Measurements from ENCODE around the gene ASAP3.

ASAP3 gene

DNA sequence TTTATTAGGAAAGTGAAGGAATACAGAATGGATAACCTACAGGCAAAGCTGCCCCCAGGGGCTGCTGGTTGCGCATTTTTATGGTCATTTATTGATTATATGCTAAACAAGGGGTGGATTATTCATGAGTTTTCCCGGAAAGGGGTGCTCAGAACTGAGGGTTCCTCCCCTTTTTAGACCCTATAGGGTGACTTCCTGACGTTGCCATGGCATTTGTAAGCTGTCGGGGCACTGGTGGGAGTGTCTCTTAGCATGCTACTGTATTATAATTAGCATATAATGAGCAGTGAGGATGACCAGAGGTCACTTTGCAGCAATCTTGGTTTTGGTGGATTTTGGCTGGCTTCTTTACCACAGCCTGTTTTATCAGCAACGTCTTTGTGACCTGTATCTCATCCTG is 5.9 kb upstream of the ASAP3 start:
- Histone ChIP-seq H3K27ac (ENCODE audit: low read depth, low read length, severe bottlenecking) (no peak overlapping the region), H3K36me3 (ENCODE audit: control insufficient read depth, insufficient read depth, low read length) (no peaks in the 10 kb centered on the region), H3K4me3 (ENCODE audit: extremely low read depth, insufficient read depth, low read length, poor library complexity, severe bottlenecking) (no peak overlapping the region), H3K4me1 (ENCODE audit: control insufficient read depth, insufficient read depth, low read length, poor library complexity, severe bottlenecking) (peaks cover 2% of the 10 kb centered on the region), H3K9me3 (ENCODE audit: control insufficient read depth, low read length) (no peaks in the 10 kb centered on the region)
- WGBS, 2 experiments (ENCODE audit: insufficient coverage in 2 of 2): 54 to 68% methylated on average over 3 of the region's 5 CpGs

DNA sequence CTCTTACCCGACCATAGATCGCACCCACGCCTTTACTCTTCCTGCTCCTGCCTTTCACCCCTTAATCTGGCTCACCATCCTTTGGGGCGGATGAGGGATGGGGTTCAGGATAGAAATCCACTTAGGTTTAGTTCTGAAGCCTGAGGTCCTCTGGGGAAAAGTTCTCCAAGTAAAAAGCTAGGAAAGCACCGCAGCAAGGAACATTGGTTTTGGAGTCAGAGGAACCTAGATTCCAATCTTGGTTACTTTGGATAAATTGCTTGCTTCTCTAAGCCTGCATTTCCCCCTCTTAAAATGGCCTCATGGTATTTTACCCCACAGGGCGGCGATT is 988 bp upstream of the ASAP3 start:
- Histone ChIP-seq H3K4me1 (ENCODE audit: control insufficient read depth, insufficient read depth, low read length, poor library complexity, severe bottlenecking) (peaks cover 11% of the 10 kb centered on the region), H3K36me3 (ENCODE audit: control insufficient read depth, insufficient read depth, low read length) (no peaks in the 10 kb centered on the region), H3K27ac (ENCODE audit: low read depth, low read length, severe bottlenecking) (peak overlapping the region; percentile 75), H3K4me3 (ENCODE audit: extremely low read depth, insufficient read depth, low read length, poor library complexity, severe bottlenecking) (peak overlapping the region; percentile 81), H3K9me3 (ENCODE audit: control insufficient read depth, low read length) (no peaks in the 10 kb centered on the region)
- WGBS, 2 experiments (ENCODE audit: insufficient coverage in 2 of 2): 71 to 80% methylated on average over 3 to 4 of the region's 7 CpGs

DNA sequence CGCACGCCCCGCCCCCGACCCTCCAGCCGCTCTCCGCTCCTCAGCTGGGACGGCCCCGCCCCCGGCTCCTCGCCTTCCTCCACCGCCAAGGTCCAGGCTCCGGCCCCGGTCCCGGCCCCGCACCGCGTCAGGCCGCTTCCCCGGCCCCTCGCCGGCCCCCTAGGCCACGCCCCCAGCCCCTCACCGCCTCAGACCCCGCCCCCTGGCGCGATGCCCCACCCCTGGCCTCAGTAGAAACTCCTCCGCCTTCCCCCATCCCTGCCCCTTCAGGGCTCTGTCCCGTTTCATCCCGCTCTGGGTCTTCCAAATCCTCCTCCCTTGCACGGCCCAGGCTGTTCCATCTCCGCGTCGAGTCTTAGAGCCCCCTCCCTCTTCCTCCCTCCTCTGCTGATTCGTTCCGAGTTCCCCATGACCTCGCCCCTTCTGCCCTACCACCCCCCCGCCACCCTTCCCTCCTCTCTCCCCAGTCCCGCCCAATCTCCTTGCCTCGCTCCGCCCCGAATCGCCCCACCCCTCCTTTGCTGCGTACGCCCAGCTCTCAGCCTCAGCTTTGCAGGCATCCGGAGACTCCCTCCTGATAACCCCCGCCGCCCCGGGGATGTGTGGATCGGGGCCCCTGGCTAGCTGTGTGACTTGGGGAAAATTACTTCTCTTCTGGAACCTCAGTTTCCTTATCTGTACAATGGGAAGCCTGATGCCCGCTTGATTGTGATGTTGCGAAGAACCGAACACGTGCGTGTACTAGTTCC is 448 bp upstream of the ASAP3 start:
- H3K4me3 ChIP-seq (ENCODE audit: extremely low read depth, insufficient read depth, low read length, poor library complexity, severe bottlenecking): peak overlapping the region; percentile 81
- H3K9me3 ChIP-seq (ENCODE audit: control insufficient read depth, low read length): no peaks in the 10 kb centered on the region
- WGBS, 2 experiments (ENCODE audit: insufficient coverage in 2 of 2): 15 to 22% methylated on average over 16 to 19 of the region's 54 CpGs
- peak overlapping the region; percentile 75 for H3K27ac ChIP-seq (ENCODE audit: low read depth, low read length, severe bottlenecking)
- H3K4me1 ChIP-seq (ENCODE audit: control insufficient read depth, insufficient read depth, low read length, poor library complexity, severe bottlenecking): peaks cover 11% of the 10 kb centered on the region
- H3K36me3 ChIP-seq (ENCODE audit: control insufficient read depth, insufficient read depth, low read length): peaks cover under 1% of the 10 kb centered on the region

DNA sequence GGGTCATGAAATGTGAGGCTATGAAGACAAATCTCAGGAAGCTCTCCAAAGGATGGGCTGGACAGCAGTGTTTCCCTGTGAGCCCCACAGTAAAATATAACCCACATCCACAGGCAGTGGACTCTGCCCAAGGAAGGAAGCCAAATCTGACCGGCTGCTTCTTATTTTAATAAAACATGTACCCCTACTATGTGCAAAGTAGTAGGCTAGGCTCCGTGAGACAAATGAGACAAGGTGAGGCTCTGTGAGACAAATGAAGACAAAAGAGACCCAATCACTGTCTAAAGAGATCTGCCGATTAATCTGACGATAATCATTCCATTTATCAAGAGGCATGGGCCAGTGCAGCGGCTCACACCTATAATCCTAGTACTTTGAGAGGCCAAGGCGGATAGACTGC is 2.1 kb downstream of the ASAP3 start:
- Histone ChIP-seq H3K36me3 (ENCODE audit: control insufficient read depth, insufficient read depth, low read length) (peaks cover 13% of the 10 kb centered on the region), H3K4me1 (ENCODE audit: control insufficient read depth, insufficient read depth, low read length, poor library complexity, severe bottlenecking) (peaks cover 11% of the 10 kb centered on the region)

DNA sequence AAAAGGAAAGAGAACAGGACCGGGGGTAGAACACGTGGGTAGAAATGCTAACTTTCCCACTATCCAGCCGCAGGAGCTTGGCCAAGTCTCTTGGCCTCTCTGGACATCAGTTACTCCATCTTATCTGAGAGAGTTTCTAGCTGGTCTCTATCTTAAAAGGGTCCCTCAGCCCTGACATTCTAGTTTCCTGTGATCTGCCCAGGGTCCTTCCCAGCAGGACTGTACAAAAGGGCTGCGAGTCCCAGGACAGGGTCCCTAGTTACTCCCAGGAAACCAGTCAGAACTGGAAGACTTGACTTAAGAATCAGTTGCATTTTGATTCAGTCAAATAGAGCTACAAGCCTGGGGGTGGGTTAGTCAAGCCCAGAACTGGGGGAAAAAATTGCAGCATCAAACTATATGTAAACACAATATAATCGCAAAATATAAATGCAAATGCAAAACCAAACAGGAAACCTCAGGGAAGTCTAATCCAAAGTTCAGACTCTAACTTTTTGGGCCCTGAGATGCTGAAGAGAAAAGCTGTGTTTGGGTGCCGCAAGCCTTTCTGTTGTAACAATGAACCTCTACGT is 2.9 kb downstream of the ASAP3 start:
- WGBS, 2 experiments (ENCODE audit: insufficient coverage in 2 of 2): 94 to 98% methylated on average over 5 of the region's 7 CpGs
- Histone ChIP-seq H3K9me3 (ENCODE audit: control insufficient read depth, low read length) (no peaks in the 10 kb centered on the region), H3K27ac (ENCODE audit: low read depth, low read length, severe bottlenecking) (no peak overlapping the region)

More for the DNA sequence above, 2.1 kb downstream of the ASAP3 start:
- Histone ChIP-seq H3K4me3 (ENCODE audit: extremely low read depth, insufficient read depth, low read length, poor library complexity, severe bottlenecking) (no peak overlapping the region), H3K9me3 (ENCODE audit: control insufficient read depth, low read length) (no peaks in the 10 kb centered on the region), H3K27ac (ENCODE audit: low read depth, low read length, severe bottlenecking) (no peak overlapping the region)
- WGBS, 2 experiments (ENCODE audit: insufficient coverage in 2 of 2): 89 to 100% methylated on average over 3 to 4 of the region's 6 CpGs

DNA sequence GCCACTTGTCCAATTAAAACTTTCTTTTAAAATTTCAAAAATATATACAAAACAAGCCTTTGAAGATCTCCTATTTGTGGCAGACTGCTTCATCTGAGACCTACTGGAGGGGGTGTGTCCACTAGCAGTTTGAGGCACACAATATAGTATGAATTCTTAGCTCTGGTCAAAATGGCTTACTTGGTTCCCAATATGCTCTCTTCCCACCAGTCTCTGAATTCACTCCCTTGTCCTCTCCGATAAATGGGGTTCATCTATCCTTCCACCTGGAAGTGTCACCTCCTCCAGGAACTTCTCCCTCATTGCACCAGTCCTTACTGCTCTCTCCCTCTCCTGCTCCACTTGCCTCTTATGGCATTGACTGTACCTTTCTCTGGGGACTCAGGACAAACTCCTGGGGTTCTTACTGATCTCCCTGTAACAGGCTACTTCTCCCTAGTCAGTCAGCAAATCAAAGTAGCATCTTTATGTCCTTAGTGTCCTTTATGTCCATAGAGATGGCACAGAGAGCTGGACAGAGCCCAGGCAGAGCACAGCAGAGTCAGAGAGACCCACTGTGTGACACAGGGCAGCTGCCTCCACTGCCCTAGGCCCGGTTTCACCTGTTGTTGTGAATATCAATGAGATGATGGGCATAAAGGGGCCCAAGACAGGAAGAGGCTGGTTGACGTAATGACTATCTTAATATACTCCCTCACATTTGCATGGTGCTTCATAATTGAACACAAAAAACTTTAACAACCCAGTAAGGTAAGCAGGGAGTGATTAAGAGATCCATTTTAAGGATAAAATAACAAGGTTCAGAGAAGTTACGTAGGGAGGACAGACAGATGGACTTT is 3.6 kb downstream of the ASAP3 start:
- Histone ChIP-seq H3K27ac (ENCODE audit: low read depth, low read length, severe bottlenecking) (no peak overlapping the region), H3K36me3 (ENCODE audit: control insufficient read depth, insufficient read depth, low read length) (peaks cover 15% of the 10 kb centered on the region), H3K4me1 (ENCODE audit: control insufficient read depth, insufficient read depth, low read length, poor library complexity, severe bottlenecking) (peaks cover 11% of the 10 kb centered on the region), H3K9me3 (ENCODE audit: control insufficient read depth, low read length) (no peaks in the 10 kb centered on the region), H3K4me3 (ENCODE audit: extremely low read depth, insufficient read depth, low read length, poor library complexity, severe bottlenecking) (no peak overlapping the region)
- WGBS, 2 experiments (ENCODE audit: insufficient coverage in 2 of 2): 100% methylated on average over 2 of the region's 4 CpGs

More for the DNA sequence above, 2.9 kb downstream of the ASAP3 start:
- Histone ChIP-seq H3K4me1 (ENCODE audit: control insufficient read depth, insufficient read depth, low read length, poor library complexity, severe bottlenecking) (peaks cover 11% of the 10 kb centered on the region), H3K4me3 (ENCODE audit: extremely low read depth, insufficient read depth, low read length, poor library complexity, severe bottlenecking) (no peak overlapping the region), H3K36me3 (ENCODE audit: control insufficient read depth, insufficient read depth, low read length) (peaks cover 13% of the 10 kb centered on the region)

DNA sequence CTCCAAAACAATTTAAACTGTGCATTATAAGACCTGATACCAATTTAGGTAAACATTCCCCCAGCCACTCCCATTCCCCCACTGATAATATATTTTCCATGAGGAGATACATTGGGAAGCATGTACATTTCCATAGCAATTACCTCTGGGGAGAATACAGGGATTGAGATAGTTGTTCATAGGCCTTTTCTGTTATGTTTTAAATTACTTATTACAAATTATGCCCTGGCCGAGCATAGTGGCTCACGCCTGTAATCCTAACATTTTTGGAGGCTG is 4.4 kb downstream of the ASAP3 start:
- Histone ChIP-seq H3K27ac (ENCODE audit: low read depth, low read length, severe bottlenecking) (no peak overlapping the region), H3K4me3 (ENCODE audit: extremely low read depth, insufficient read depth, low read length, poor library complexity, severe bottlenecking) (no peak overlapping the region), H3K9me3 (ENCODE audit: control insufficient read depth, low read length) (no peaks in the 10 kb centered on the region), H3K4me1 (ENCODE audit: control insufficient read depth, insufficient read depth, low read length, poor library complexity, severe bottlenecking) (peaks cover 7% of the 10 kb centered on the region), H3K36me3 (ENCODE audit: control insufficient read depth, insufficient read depth, low read length) (peaks cover 23% of the 10 kb centered on the region)
- WGBS, 2 experiments (ENCODE audit: insufficient coverage in 2 of 2): no CpG with 5 or more reads among the region's 2 CpGs

DNA sequence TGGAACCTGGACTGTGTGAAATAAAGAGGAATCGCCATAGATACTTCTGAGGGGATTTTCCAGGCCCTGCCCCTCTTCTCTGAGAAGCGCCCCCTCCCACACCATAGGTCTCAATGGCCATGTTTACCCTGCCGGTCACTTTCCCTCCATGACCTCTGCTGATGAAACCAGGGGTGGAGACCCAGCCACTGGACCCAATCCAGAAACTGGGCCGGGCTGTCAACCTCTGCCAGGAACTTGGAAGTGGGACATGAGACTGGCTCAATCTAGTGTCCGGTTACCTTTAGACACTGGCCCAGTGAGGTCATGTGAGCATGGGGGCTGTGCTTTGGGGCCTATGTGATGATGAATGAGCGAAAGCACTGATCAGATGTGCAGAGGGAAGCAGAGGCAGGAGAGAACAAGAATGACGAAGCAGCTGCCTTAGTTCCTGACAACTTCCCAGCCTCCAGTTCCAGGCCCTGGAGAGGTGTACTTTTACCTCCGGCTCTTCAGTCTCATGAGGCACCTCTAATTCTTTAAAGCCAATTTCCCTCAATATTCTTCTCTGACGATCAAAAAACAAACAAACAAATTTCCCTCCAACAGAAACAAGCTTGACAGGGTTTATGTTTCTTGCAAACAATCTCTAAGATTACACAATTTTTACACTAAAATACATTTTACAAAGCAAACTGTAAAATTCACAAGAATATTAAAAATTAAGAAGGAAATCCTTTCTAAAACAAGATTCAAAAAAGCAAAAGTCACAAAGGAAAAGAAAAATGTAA is 4.9 kb downstream of the ASAP3 start:
- Histone ChIP-seq H3K9me3 (ENCODE audit: control insufficient read depth, low read length) (no peaks in the 10 kb centered on the region), H3K4me3 (ENCODE audit: extremely low read depth, insufficient read depth, low read length, poor library complexity, severe bottlenecking) (no peak overlapping the region), H3K27ac (ENCODE audit: low read depth, low read length, severe bottlenecking) (no peak overlapping the region), H3K36me3 (ENCODE audit: control insufficient read depth, insufficient read depth, low read length) (peaks cover 24% of the 10 kb centered on the region), H3K4me1 (ENCODE audit: control insufficient read depth, insufficient read depth, low read length, poor library complexity, severe bottlenecking) (peaks cover 7% of the 10 kb centered on the region)
- WGBS, 2 experiments (ENCODE audit: insufficient coverage in 2 of 2): 89% methylated on average over 9 of the region's 9 CpGs

DNA sequence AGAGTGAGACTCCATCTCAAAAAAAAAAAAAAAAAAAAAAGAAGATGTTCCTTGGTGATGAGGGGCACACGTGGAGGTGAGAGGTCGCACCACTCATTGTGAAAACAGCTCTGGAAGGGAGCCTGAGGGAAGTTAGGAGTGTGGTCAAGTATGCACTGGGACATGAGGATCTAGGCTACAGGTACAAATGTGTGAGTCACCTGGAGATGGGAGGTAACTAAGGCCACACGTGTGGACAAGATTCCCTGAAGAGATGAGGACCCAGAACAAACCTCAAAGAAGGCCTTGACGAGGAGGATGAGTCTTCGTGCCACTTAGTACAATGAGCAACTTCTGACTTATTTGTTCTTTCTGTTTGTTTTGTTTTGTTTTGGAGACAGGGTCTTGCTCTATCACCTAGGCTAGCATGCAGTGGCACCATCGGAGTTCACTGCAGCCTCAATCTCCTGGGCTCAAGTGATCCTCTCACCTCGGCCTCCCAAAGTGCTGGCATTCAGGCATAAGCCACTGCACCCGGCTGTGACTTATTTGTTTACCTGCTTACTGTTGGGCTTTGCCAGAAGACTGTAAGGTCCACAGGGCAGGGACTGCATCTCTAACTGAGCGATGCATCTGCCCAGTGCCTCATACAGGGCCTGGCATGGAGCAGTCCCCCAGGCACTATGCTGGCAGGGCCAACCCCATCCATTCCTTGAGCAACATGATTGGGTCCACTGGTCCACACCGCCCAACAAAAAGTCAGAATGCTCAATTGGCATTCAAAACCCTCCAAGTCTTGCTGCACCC is 6.4 kb downstream of the ASAP3 start:
- Histone ChIP-seq H3K27ac (ENCODE audit: low read depth, low read length, severe bottlenecking) (no peak overlapping the region), H3K9me3 (ENCODE audit: control insufficient read depth, low read length) (no peaks in the 10 kb centered on the region), H3K4me3 (ENCODE audit: extremely low read depth, insufficient read depth, low read length, poor library complexity, severe bottlenecking) (no peak overlapping the region), H3K4me1 (ENCODE audit: control insufficient read depth, insufficient read depth, low read length, poor library complexity, severe bottlenecking) (peaks cover 7% of the 10 kb centered on the region), H3K36me3 (ENCODE audit: control insufficient read depth, insufficient read depth, low read length) (peaks cover 24% of the 10 kb centered on the region)
- 90 to 98% methylated on average over 10 of the region's 10 CpGs for WGBS, 2 experiments (ENCODE audit: insufficient coverage in 2 of 2)

DNA sequence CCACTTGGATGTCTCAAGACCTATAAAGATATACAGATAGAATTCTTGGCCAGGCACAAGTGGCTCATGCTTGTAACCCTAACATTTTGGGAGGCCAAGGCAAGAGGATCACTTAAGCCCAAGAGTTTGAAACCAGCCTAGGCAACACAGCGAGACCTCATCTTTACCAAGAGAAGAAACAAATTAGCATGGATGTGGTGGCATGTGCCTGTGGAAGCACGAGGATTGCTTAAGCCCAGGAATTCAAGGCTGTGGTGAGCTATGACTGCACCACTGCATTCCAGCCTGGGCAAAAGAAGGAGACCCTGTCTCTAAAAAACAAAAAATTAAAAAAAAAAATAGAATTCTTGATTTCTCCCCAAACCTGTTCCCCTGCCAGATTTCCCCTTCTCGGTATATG is 8.3 kb downstream of the ASAP3 start:
- Histone ChIP-seq H3K27ac (ENCODE audit: low read depth, low read length, severe bottlenecking) (no peak overlapping the region), H3K9me3 (ENCODE audit: control insufficient read depth, low read length) (no peaks in the 10 kb centered on the region), H3K4me3 (ENCODE audit: extremely low read depth, insufficient read depth, low read length, poor library complexity, severe bottlenecking) (no peak overlapping the region), H3K4me1 (ENCODE audit: control insufficient read depth, insufficient read depth, low read length, poor library complexity, severe bottlenecking) (peaks cover 7% of the 10 kb centered on the region), H3K36me3 (ENCODE audit: control insufficient read depth, insufficient read depth, low read length) (peaks cover 27% of the 10 kb centered on the region)
- WGBS, 2 experiments (ENCODE audit: insufficient coverage in 2 of 2): 88 to 100% methylated on average over 1 to 3 of the region's 3 CpGs

All from mesodermal cell (in vitro differentiated cells).